GM18858 (cell line): Measurements from ENCODE around the gene TNFRSF18.

ENCODE experiments used
- ATAC-seq: cut with Tn5 transposase; IDR thresholded peaks from one replicate; pipeline ENCODE4 v1.9.1; 2021; ENCODE audit not compliant: unreplicated experiment

TNFRSF18 gene

GRCh38 chr1:1167398-1167821 lies 39.0 kb downstream of the TNFRSF18 start:
- no peak for ATAC-seq

GRCh38 chr1:1166642-1167397 lies 39.6 kb downstream of the TNFRSF18 start:
- no peak for ATAC-seq

GRCh38 chr1:1165900-1166421 lies 40.4 kb downstream of the TNFRSF18 start:
- ATAC-seq: no peak

- ATAC-seq: no peak
Measured at GRCh38 chr1:1165485-1165884, 40.9 kb downstream of the TNFRSF18 start.

- no peak for ATAC-seq
Measured at GRCh38 chr1:1164701-1165451, 41.5 kb downstream of the TNFRSF18 start.

GRCh38 chr1:1164361-1164700 lies 42.1 kb downstream of the TNFRSF18 start:
- ATAC-seq: no peak

- no peak for ATAC-seq
Measured at GRCh38 chr1:1163538-1164070, 42.8 kb downstream of the TNFRSF18 start.

- no peak for ATAC-seq
Measured at GRCh38 chr1:1162597-1163537, 43.5 kb downstream of the TNFRSF18 start.

- no peak for ATAC-seq
Measured at GRCh38 chr1:1161683-1162079, 44.7 kb downstream of the TNFRSF18 start.

GRCh38 chr1:1161078-1161682 lies 45.2 kb downstream of the TNFRSF18 start:
- no peak for ATAC-seq

- ATAC-seq: no peak
Measured at GRCh38 chr1:1160281-1160930, 46.0 kb downstream of the TNFRSF18 start.

GRCh38 chr1:1157914-1158710 lies 48.3 kb downstream of the TNFRSF18 start:
- ATAC-seq: no peak

GRCh38 chr1:1157426-1157913 lies 48.9 kb downstream of the TNFRSF18 start:
- ATAC-seq: no peak

GRCh38 chr1:1157033-1157365 lies 49.4 kb downstream of the TNFRSF18 start:
- ATAC-seq: no peak

- no peak for ATAC-seq
Measured at GRCh38 chr1:1156140-1157032, 50.0 kb downstream of the TNFRSF18 start.

- ATAC-seq: no peak
Measured at GRCh38 chr1:1155258-1155657, 51.1 kb downstream of the TNFRSF18 start.

GRCh38 chr1:1153874-1154273 lies 52.5 kb downstream of the TNFRSF18 start:
- no peak for ATAC-seq
